Mesothelial cell of epicardium (in vitro differentiated cells): ENCODE data around the gene KRTAP3-3. TPM values are rescaled to one million over a fixed set of nuclear protein-coding genes. Genes with fewer than 3 reads are reported as not detected.

Experiments used
- DNase-seq, 2 experiments: peaks; one replicate each; pipeline ENCODE4 v3.0.0; 2021; ENCODE audit warnings: low spot score in 2 of 2; ENCODE audit not compliant: unreplicated experiment in 2 of 2
- H3K27ac Mint-ChIP-seq: 2 replicates; pipeline ENCODE4 v1.8.0; 2021; ENCODE audit warnings: mixed read lengths
- H3K27me3 Mint-ChIP-seq: 2 replicates; pipeline ENCODE4 v1.8.0; 2021; ENCODE audit warnings: low read depth, mixed read lengths
- H3K36me3 Mint-ChIP-seq: 2 replicates; pipeline ENCODE4 v1.8.0; 2021; ENCODE audit warnings: mixed read lengths
- H3K4me1 Mint-ChIP-seq: 2 replicates; pipeline ENCODE4 v1.8.0; 2021; ENCODE audit warnings: mixed read lengths
- H3K4me3 Mint-ChIP-seq: 2 replicates; pipeline ENCODE4 v1.8.0; 2021; ENCODE audit warnings: mild to moderate bottlenecking, moderate library complexity, mixed read lengths
- H3K9me3 Mint-ChIP-seq: 2 replicates; pipeline ENCODE4 v1.8.0; 2021; ENCODE audit warnings: mixed read lengths
- total RNA-seq: library from RNA; stranded (reverse); gene quantifications from 3 replicates; pipeline ENCODE4 v1.2.1, GENCODE V29; 2021
- TF ChIP-seq, protein P1 (sequence below): fragments of 200-600 bp; sonication (generic); IDR thresholded peaks from one replicate; pipeline ENCODE4 v1.5.0; 2021; ENCODE audit warnings: antibody characterized with exemption; ENCODE audit not compliant: unreplicated experiment

Gene KRTAP3-3
- total RNA-seq, 1 donor from 2014 or later: not detected

GRCh38 chr17:40963838-40964237, 30.1 kb downstream of the KRTAP3-3 start:
- Mint-ChIP-seq H3K27me3 (no peaks in the 10 kb centered on the region), H3K4me3 (no peak overlapping the region), H3K27ac (no peak overlapping the region), H3K4me1 (peaks cover 16% of the 10 kb centered on the region), H3K36me3 (no peaks in the 10 kb centered on the region), H3K9me3 (peaks cover 13% of the 10 kb centered on the region)
- no peak for DNase-seq
- TF ChIP-seq, protein P1, sequence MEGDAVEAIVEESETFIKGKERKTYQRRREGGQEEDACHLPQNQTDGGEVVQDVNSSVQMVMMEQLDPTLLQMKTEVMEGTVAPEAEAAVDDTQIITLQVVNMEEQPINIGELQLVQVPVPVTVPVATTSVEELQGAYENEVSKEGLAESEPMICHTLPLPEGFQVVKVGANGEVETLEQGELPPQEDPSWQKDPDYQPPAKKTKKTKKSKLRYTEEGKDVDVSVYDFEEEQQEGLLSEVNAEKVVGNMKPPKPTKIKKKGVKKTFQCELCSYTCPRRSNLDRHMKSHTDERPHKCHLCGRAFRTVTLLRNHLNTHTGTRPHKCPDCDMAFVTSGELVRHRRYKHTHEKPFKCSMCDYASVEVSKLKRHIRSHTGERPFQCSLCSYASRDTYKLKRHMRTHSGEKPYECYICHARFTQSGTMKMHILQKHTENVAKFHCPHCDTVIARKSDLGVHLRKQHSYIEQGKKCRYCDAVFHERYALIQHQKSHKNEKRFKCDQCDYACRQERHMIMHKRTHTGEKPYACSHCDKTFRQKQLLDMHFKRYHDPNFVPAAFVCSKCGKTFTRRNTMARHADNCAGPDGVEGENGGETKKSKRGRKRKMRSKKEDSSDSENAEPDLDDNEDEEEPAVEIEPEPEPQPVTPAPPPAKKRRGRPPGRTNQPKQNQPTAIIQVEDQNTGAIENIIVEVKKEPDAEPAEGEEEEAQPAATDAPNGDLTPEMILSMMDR: peak; percentile 65

DNA sequence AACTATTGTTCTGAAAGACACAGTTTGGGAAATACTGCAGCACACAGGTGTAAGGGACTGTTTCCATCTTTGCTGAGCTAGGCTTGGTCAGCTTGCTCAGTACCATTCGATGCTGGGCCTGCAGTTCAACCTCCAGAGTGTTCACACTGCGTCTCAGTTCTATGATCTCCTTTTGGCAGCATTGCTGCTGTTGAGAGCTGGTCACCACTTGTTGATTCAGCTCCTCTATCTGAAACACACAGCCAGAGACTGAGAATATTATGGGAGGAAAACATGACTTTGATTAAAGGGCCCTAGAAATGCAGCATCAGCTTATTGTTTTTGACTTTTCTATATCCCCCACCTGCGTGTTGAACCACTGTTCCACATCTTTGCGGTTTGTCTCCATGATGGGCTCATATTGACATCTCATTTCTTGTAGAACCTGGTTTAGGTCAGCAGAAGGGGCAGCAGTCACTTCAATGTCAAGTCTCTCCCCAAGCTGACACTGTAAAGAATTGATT, 31.9 kb downstream of the KRTAP3-3 start:
- no peaks in the 10 kb centered on the region for H3K36me3 Mint-ChIP-seq
- TF ChIP-seq, protein P1: no peak
- H3K27ac Mint-ChIP-seq: no peak overlapping the region

GRCh38 chr17:40961591-40961990, 32.4 kb downstream of the KRTAP3-3 start:
- Mint-ChIP-seq H3K4me3 (no peak overlapping the region), H3K4me1 (peaks cover 38% of the 10 kb centered on the region), H3K27me3 (no peaks in the 10 kb centered on the region), H3K9me3 (peaks cover 9% of the 10 kb centered on the region), H3K36me3 (no peaks in the 10 kb centered on the region), H3K27ac (no peak overlapping the region)
- DNase-seq: no peak
- TF ChIP-seq, protein P1: no peak

More for the DNA sequence above, 31.9 kb downstream of the KRTAP3-3 start:
- DNase-seq: no peak
- H3K4me3 Mint-ChIP-seq: no peak overlapping the region
- peaks cover 33% of the 10 kb centered on the region for H3K4me1 Mint-ChIP-seq
- H3K27me3 Mint-ChIP-seq: no peaks in the 10 kb centered on the region
- peaks cover 9% of the 10 kb centered on the region for H3K9me3 Mint-ChIP-seq

DNA sequence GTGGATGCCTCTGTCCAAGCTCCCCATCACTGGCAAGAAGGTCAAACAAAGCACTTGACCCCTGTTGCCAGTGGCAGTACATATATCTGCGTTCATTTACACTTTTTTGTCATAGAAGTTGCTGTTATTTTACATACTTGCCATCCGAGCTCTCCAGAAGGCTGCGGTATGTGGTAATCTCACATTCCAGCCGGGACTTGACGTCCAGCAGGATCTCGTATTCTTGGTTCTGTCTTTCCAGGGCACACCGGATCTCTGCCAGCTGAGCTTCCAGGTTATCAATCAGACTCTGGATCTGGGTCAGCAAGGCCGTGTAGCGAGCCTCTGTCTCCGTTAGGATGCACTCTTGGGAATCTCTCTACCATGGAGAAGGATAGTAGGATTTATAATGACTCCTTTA, 33.8 kb downstream of the KRTAP3-3 start:
- TF ChIP-seq, protein P1: no peak
- Mint-ChIP-seq H3K27me3 (no peaks in the 10 kb centered on the region), H3K36me3 (no peaks in the 10 kb centered on the region), H3K9me3 (peaks cover 4% of the 10 kb centered on the region), H3K27ac (peak overlapping the region; percentile 95), H3K4me1 (peaks cover 52% of the 10 kb centered on the region), H3K4me3 (peak overlapping the region; percentile 39)
- DNase-seq: no peak

DNA sequence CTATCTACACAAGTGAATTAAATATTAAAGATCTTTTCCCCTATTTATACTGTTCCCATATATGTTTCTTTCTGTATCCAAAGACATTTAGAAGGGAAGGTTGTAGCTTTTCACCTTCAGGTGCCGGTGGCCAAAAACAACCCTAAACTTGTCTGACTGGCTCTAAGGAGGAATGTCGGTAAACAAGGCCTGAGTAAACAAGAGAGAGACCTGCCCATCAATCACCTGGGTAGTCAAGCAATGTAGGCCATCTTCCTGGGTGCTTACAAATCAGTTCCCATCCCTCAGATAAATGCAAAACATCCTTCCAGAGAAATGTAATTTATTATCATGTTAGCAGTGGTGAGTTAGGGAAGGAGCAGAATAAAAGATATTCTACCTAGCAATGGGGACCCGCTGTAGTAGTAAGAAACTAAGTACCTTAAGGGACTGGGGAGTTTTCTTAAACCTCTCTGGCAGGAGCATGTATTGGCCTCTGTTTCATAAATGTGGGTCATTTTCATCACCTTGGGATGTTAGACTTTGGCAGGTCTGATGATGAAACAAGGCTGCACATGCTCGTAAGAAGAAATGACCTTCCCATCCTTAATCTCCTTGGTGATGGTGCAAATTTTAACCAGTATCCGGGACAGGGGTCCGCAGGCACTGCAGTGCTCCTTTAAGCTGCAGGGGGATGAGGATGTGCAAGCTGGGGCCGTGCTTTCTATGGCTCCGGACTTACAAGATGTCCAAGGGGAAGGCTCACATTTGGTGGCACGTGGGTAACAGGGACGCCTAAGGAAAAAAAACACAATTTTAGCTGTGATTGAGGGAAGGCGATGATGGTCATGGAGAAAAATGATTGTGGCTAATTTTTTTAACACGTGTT, 35.6 kb downstream of the KRTAP3-3 start:
- TF ChIP-seq, protein P1: no peak
- DNase-seq: no peak
- peaks cover 2% of the 10 kb centered on the region for H3K9me3 Mint-ChIP-seq
- H3K36me3 Mint-ChIP-seq: no peaks in the 10 kb centered on the region
- no peak overlapping the region for H3K4me3 Mint-ChIP-seq
- H3K27ac Mint-ChIP-seq: peak overlapping the region; percentile 96
- no peaks in the 10 kb centered on the region for H3K27me3 Mint-ChIP-seq
- peaks cover 58% of the 10 kb centered on the region for H3K4me1 Mint-ChIP-seq
